Esophagus squamous epithelium (tissue), 5 donors: ENCODE data around the gene TSHZ2. TPM values are rescaled to one million over a fixed set of nuclear protein-coding genes. Genes with fewer than 3 reads are reported as not detected.

Experiments used
- DNase-seq: peaks from one replicate; lab custom pipeline; 2025; lab: John Stamatoyannopoulos, UW
- H3K27ac ChIP-seq, 4 donors: fragments of 200-600 bp; sonication (generic); one replicate each; pipeline ENCODE4 v1.5.1; 2016 to 2019; ENCODE audit warnings: mild to moderate bottlenecking in 1 of 4
- H3K27me3 ChIP-seq, 4 donors: fragments of 200-600 bp; sonication (generic); 1 replicate in 3 of 4; 2 replicates in 1 of 4; pipeline versions ENCODE4 v1.5.1 to v1.6.0; 2017 to 2021; ENCODE audit warnings: antibody characterized with exemption in 1 of 4
- H3K36me3 ChIP-seq, 3 donors: fragments of 200-600 bp; sonication (generic); one replicate each; pipeline ENCODE4 v1.5.1; 2016 to 2019
- H3K4me1 ChIP-seq, 3 donors: fragments of 200-600 bp; sonication (generic); one replicate each; pipeline ENCODE4 v1.5.1; 2017 to 2019
- H3K4me3 ChIP-seq, 4 donors: fragments of 200-600 bp; sonication (generic); 1 replicate in 3 of 4; 2 replicates in 1 of 4; pipeline ENCODE4 v1.5.1; 2016 to 2019; ENCODE audit warnings: mild to moderate bottlenecking in 2 of 4, moderate library complexity in 1 of 4
- H3K9me3 ChIP-seq, 3 donors: fragments of 200-600 bp; sonication (generic); one replicate each; pipeline ENCODE4 v1.5.1; 2016 to 2019
- CTCF ChIP-seq, 6 experiments: fragments of 450-650 bp in 4 of 6; fragments of 200-600 bp in 2 of 6; sonication (generic) in 2 of 6; IDR thresholded peaks; one replicate each; pipeline ENCODE4 v1.5.1; 2016 to 2019; ENCODE audit warnings: antibody characterized with exemption in 6 of 6, mild to moderate bottlenecking in 4 of 6, moderate library complexity in 4 of 6
- POLR2A ChIP-seq, 4 donors: fragments of 450-650 bp; IDR thresholded peaks; one replicate each; pipeline ENCODE4 v1.6.1; 2017; ENCODE audit warnings: antibody characterized with exemption in 4 of 4, mild to moderate bottlenecking in 4 of 4, moderate library complexity in 3 of 4
- WGBS, 2 donors: methylation state at CpG; one replicate each; pipeline ENCODE4 v1.1.5; 2018; 5-methylcytosine and 5-hydroxymethylcytosine counted together
- intact Hi-C: fragments of 100-400 bp; cut with DNase I; formaldehyde crosslinking; loops from one replicate; pipeline ENCODE4 v1.15.0; 2022
- total RNA-seq, 4 donors: library from RNA; depleted of rRNA; stranded (reverse); fragments of >200 nt; gene quantifications; one replicate each; pipeline ENCODE4 v1.1.0, GENCODE V29; 2016
- donor health status: DM: yes; HTN: yes; CAD: no.

TSHZ2 gene
- total RNA-seq, 4 donors from 2014 or later, result 4.7 to 22.0 (median 12.9) TPM

- TF ChIP-seq POLR2A (IDR thresholded peaks at IDR 0.05) (no peak), CTCF (IDR thresholded peaks at IDR 0.05) (no peak)
- peak overlapping the region in 1 of 4 donors; percentile 28 for H3K27ac ChIP-seq
- no peak for DNase-seq
- no peaks in the 10 kb centered on the region for H3K9me3 ChIP-seq
- WGBS, 2 donors, result 9 to 36% methylated on average over 3 of the region's 3 CpGs
- no peak overlapping the region for H3K4me3 ChIP-seq
- no peaks in the 10 kb centered on the region for H3K36me3 ChIP-seq
- peaks cover 0 to 12% (median 0%) of the 10 kb centered on the region in 3 donors for H3K4me1 ChIP-seq
- intact Hi-C loops, result no loop called here
- H3K27me3 ChIP-seq, result no peaks in the 10 kb centered on the region
Measured at GRCh38 chr20:53100476-53100911, 128.3 kb downstream of the TSHZ2 start.

DNA sequence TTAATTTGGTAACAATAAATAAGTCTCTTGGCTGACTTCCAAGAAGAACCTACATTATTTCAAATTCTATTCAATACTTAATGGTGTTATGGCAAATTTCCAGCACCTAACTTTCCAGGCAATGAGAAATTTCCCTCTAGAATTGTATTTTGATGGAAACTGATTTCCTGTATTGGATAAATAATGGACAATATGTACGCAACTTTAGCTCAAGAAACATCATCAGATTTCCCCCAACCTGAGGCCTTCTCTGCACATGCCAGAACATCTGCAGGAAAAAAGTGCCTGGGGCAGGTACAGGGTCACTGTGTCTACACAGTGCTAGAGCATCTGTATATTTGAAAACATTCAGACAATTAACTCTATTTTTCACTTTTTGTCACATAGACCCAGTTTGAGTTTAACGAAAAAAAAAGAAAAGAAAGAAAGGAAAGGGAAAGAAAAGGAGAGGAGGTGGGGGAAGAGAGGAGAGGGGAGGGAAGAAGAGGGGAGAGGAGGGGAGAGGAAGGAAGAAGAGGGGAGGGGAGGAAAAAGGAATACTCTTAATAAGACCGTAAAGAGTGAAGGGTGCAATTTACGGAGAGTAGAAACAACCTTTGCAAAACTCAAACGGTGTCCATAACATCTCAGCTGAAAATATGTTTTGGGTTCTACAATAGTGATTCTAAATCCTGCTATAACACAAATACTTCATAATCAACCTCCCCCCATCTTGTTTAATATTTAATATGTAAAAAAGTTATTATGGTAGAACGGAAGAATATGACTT is 130.0 kb downstream of the TSHZ2 start:
- Histone ChIP-seq H3K4me1 (peaks cover 0 to 12% (median 0%) of the 10 kb centered on the region in 3 donors), H3K27ac (no peak overlapping the region), H3K4me3 (no peak overlapping the region), H3K9me3 (no peaks in the 10 kb centered on the region), H3K27me3 (no peaks in the 10 kb centered on the region), H3K36me3 (no peaks in the 10 kb centered on the region)
- 75 to 89% methylated on average over 6 of the region's 6 CpGs for WGBS, 2 donors
- intact Hi-C loops, result no loop called here
- DNase-seq, result no peak
- no peak for TF ChIP-seq CTCF (IDR thresholded peaks at IDR 0.05)
- TF ChIP-seq POLR2A (IDR thresholded peaks at IDR 0.05), result no peak

- no peaks in the 10 kb centered on the region for H3K9me3 ChIP-seq
- TF ChIP-seq CTCF (IDR thresholded peaks at IDR 0.05) (no peak), POLR2A (IDR thresholded peaks at IDR 0.05) (no peak)
- no peak overlapping the region for H3K4me3 ChIP-seq
- peaks cover 0 to 12% (median 0%) of the 10 kb centered on the region in 3 donors for H3K4me1 ChIP-seq
- intact Hi-C loops, result no loop called here
- WGBS, 2 donors, result 67 to 90% methylated on average over 1 of the region's 1 CpG
- H3K27ac ChIP-seq, result no peak overlapping the region
- no peaks in the 10 kb centered on the region for H3K36me3 ChIP-seq
- H3K27me3 ChIP-seq, result no peaks in the 10 kb centered on the region
- no peak for DNase-seq
Measured at GRCh38 chr20:53103124-53103523, 131.0 kb downstream of the TSHZ2 start.

DNA sequence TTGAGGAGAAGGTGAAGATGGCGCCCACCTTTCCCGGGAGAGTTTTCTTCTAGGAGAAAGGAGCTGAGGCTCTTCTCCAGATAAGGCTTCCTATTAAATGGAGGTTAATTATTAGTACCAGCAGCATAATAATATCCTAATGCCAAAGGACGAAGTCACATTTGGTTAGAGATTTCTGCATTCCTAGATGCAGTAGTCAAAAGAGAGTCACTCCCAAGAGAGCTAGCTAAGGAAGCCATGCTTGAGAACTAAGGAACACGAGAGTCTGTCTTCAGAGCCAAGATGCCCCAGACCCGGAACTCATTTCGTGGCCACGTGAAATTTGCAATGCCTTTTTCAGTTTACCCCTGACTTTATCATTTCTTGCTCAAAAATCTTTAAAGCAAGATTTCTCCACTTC is 132.7 kb downstream of the TSHZ2 start:
- intact Hi-C loops, result no loop called here
- 88 to 93% methylated on average over 7 of the region's 7 CpGs for WGBS, 2 donors
- Histone ChIP-seq H3K9me3 (no peaks in the 10 kb centered on the region), H3K36me3 (no peaks in the 10 kb centered on the region), H3K27me3 (no peaks in the 10 kb centered on the region), H3K27ac (no peak overlapping the region), H3K4me3 (no peak overlapping the region), H3K4me1 (peaks cover 0 to 12% (median 0%) of the 10 kb centered on the region in 3 donors)
- no peak for TF ChIP-seq POLR2A (IDR thresholded peaks at IDR 0.05)
- TF ChIP-seq CTCF (IDR thresholded peaks at IDR 0.05), result no peak
- no peak for DNase-seq

GRCh38 chr20:53116733-53117132 is 144.6 kb downstream of the TSHZ2 start:
- Histone ChIP-seq H3K36me3 (no peaks in the 10 kb centered on the region), H3K9me3 (no peaks in the 10 kb centered on the region), H3K27ac (no peak overlapping the region), H3K27me3 (no peaks in the 10 kb centered on the region), H3K4me1 (no peaks in the 10 kb centered on the region), H3K4me3 (no peak overlapping the region)
- intact Hi-C loops, result no loop called here
- no peak for TF ChIP-seq POLR2A (IDR thresholded peaks at IDR 0.05)
- TF ChIP-seq CTCF (IDR thresholded peaks at IDR 0.05), result no peak
- DNase-seq, result no peak
- WGBS, 2 donors, result 83 to 88% methylated on average over 3 of the region's 3 CpGs
